HTERT RPE-1 (cell line): Measurements from ENCODE around the gene MED14.
"Not testable (repeated sequence)": the region's sequence is repeated elsewhere in the genome, so short reads cannot be mapped to it uniquely, and the experiment has no call there.

Experiments used
- in situ Hi-C: fragments of 300-500 bp; cut with MboI; formaldehyde crosslinking; loops from 4 replicates; pipeline ENCODE4 v1.14.3; 2020; ENCODE audit warnings: low sequenced_read_pairs

MED14 gene

DNA sequence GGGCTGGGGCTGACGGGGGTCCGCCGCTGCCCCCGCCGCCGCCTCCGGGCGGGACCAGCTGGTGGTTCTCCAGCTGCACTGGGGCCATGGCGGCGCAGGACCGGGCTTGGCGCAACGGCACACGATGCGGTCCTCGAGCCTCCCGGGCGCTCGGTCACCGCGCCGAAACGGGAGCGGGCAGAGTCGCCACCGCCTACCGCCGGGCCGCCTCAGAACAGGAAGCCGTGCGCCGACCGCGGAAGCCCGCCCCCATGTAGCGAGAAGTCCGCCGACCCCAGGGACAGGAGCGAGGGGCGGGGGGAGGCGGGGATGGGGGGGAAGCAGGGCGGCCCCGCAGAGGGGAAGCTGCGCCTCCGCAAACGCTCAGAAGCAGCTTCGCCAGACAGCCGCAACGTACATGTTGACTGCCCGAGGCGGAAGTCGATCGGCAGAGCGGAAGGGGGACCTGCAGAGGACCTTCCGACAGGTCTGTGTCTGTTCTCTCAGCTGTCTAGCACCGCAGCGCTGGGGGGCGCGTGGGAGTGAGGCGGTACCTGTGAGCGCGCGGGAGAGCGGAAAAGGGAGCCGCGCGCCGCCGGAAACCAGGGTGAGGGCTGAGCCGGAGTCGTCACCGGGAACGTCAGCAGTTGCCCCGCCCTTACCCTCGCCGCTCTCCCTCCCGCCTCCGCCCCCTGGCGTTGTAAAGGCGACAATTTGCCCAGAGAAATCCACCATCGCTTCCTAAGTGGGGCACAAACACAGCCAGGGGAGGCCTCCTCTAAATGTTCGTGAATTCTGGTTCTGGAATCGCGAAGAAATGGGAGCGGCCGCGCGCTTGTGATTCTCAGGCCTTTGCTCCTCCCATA is at the start of gene MED14:
TSS of gene MED14 (minus strand) at position 218 of the 845 bp plus-strand sequence. CDS start at position 88, 130 bp downstream.
- in situ Hi-C loops: no loop called here

DNA sequence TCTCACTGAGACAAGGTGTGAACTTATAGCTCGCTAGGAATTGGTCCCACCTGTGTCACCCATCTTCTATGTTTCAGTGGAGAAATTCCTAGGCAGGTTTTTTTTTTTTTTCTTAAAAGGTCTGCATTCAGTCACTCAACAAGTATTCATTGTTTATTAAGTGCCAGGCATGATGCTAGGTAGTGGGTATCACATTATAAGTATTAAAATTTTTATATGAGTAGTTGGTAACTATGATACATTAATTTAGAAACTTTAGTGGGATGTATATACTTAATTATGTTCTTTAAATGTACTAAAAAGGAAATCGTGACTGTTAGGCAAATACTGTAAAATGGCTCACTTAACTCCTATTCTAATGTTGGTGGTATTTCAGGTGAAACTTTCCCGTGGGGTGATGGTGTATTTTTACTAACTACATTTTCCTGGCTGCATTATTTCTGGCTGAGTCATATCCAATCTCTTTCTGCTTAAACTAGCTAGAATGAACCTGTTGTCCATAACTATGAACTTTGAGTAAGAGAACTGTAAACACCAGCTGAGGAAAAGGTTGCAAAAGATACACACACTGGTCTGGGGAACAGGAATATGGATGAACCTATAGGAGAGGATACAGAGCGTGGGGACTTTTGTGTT is 49.3 kb upstream of the MED14 start:
- in situ Hi-C loops: no loop called here

DNA sequence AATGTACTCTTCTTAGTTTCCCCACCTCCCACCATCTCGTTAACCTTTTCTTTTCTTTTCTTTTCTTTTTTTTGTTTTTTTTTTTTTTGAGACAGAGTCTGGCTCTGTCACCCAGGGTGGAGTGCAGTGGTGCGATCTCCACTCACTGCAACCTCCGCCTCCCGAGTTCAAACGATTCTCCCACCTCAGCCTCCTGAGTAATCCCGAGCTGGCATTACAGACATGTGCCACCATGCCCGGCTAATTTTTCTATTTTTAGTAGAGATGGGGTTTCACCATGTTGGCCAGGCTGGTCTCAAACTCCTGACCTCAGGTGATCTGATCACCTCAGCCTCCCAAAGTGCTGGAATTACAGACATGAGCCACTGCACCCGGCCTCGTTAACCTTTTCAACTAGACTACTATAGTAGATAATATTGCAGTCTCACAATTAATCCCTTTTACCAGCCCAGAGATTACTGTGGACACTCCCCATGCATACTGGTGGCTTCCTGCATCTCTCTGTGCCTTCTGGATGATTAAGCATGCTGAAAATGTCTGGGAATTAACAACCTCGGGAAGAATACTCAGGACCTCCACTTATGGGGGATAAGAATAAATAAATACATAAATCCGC is 47.4 kb upstream of the MED14 start:
- in situ Hi-C loops: not testable (repeated sequence)

DNA sequence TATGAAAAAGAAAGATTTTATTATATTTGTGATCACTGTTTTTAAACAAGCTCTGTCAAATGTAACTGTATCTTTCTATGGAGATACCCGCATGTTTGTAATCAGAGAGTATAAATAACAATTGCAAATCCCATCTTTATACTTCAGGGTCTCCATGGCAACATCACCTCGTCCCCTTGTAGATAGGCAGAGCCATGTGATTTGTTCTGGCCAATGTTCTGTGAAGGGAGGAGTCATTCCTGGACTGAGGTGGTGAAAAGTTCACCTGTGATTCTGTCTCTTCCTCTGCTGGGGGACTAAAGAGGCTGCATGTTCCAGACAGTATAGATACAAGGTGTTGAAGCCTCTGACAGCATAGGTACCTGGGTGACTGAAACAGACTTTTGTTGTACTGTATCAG is 45.6 kb upstream of the MED14 start:
- in situ Hi-C loops: no loop called here

DNA sequence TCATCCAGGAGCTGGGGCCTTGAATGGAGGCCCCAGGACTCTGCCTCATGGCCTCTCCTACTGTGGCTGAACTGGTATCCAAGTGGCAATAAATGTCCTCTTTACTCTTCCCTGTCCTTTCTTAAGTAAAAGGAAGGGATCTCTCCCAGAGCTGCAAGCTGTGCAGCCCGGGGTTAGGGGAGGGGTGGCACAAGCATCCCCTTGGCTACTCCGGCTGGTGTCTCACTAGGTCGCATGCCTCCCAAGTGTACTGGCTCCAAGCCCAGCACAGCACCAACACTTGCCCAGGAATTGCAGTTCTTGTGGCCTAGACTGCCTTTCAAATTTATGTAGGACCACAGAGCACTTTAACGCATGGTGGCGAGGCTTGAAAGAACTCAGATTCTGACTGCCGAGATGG is 44.7 kb upstream of the MED14 start:
- in situ Hi-C loops: no loop called here

DNA sequence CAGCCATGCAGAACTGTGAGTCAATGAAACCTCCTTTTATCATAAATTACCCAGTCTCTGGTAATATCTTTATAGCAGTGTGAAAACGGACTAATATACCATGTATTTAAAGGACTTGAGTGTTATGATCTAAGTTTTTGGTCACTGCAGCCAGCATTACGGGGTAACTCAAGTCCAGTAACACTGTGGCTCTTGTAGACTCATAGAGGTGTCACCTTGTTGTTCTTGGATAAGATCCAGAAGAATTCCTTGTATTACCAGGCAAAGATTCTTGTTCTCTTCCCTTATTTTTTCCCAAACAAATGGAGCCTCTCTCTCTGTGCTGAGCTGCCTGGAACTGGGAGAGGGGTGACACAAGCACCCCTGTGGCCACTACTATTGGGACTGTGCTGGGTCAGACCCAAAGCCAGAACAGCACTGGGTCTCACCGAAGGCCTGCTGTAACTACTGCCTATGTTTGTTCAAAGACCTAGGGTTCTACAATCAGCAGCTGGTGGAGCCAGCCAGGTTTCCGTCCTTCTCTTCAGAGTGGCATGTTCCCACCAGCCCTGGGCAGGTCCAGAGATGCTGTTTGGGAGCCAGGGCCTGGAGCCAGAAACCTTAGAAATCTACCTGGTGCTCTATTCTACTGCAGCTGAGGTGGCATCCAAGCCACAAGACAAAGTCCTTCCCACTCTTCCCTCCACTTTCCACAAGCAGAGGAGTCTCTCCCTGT is 43.7 kb upstream of the MED14 start:
- in situ Hi-C loops: no loop called here

DNA sequence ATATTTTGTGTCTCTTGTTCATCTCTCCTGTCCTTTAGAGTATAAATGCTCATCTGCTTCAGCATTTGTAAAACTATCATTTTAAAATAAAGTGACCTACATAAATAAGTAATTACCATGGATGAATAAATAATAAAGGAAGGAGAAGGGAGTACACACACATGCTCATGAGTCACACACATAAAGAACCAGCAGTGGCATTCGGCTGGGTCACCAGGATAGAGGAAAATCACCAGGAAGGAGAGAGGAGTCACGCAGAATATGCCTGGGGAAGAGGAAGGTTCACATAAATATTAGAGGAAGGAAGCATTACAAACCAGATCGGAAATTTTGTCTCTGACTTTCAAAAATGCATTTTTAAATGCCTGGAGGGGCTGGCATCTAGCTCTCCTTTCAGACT is 38.5 kb upstream of the MED14 start:
- in situ Hi-C loops: no loop called here

DNA sequence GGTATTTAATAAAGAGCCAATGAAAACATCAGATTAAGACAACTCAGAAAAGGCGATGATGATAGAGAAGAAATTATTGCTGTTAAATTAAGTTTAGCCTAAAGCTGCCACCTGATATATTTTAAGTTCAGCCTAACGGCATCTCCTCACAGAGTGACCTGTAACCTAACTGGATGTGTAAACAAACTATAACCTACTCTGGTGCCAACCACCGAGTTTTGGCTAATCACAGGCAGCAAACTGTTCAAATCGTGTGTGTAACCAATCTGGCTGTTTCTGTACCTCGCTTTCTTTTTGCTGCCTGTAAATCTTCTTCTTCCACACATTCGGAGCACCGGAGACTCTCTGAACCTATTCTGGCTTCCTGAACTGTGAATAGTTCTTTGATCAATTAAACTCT is 37.8 kb upstream of the MED14 start:
- in situ Hi-C loops: no loop called here

DNA sequence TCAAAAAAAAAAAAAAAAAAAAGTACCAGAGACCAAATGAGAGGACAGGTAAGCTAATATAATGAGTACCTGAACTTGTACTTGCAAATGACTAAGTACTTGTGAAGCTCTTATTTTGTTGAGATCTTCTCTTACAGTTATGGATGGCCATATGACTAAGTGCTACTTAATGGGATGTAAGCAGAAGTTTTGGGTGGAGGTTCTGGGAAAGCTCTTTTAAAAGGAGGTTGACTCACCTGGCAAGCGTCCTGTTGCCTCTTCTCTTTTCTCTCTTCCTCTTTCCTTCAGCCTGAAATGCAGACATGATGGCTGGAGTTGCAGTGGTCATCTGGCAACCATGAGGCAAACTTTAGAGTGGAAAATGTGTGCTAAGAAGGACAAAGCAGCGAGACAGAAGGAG is 36.9 kb upstream of the MED14 start:
- in situ Hi-C loops: no loop called here

DNA sequence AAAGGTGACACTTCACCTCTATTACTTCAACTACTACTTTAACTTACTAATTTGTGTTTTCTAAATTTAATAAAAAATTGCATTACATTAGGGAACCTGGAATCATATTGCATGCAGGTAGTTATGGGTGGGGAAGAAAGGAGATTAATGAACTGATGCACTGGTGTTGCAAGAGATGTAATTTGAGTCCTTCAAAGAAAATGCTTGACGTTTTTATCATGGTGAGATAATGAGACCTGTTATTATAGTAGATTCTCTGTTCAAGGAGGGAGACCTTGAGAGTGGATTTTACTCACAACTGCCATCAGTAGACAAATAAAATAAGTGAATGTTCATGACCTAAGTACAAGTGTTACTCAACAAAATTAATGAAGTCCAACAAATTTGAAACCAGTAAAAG is 26.4 kb upstream of the MED14 start:
- in situ Hi-C loops: no loop called here

DNA sequence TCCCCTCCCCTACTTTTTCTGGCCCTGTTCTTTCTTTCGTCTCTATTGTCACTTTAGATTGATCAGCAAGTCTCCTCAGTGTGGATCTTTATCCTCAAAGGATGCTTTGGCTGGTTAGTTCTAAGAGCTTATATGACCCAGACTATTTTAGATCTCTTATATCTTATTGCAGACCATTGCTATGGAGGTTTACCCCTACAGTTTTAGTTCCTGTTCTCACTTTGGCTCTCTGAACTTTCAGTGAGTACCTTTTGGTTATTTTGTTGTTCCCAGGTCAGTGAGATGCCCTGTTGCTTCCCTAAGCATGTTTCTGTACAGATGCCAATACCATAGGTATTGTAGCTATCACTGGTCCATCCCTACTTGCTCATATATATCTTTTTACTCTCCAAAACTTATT is 24.0 kb upstream of the MED14 start:
- in situ Hi-C loops: no loop called here

DNA sequence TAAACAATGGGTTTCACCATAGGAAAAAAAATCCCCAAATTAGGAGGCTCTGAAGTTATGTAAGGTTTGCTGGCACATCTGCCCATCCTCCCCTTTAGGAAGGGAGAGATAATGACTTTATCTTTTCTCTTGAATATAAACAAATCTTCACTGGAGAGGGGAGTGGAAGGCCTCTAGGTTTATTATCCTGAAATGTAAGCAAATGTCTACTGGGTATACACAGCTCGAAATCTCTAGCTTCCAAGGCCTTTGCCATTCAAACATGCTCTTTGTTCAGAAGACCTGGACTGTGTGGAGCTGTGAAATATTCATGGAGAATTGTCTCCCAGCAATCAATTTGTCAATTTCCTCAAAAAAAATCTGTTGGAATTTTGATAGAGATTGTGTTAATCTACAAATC is 21.7 kb upstream of the MED14 start:
- in situ Hi-C loops: no loop called here

DNA sequence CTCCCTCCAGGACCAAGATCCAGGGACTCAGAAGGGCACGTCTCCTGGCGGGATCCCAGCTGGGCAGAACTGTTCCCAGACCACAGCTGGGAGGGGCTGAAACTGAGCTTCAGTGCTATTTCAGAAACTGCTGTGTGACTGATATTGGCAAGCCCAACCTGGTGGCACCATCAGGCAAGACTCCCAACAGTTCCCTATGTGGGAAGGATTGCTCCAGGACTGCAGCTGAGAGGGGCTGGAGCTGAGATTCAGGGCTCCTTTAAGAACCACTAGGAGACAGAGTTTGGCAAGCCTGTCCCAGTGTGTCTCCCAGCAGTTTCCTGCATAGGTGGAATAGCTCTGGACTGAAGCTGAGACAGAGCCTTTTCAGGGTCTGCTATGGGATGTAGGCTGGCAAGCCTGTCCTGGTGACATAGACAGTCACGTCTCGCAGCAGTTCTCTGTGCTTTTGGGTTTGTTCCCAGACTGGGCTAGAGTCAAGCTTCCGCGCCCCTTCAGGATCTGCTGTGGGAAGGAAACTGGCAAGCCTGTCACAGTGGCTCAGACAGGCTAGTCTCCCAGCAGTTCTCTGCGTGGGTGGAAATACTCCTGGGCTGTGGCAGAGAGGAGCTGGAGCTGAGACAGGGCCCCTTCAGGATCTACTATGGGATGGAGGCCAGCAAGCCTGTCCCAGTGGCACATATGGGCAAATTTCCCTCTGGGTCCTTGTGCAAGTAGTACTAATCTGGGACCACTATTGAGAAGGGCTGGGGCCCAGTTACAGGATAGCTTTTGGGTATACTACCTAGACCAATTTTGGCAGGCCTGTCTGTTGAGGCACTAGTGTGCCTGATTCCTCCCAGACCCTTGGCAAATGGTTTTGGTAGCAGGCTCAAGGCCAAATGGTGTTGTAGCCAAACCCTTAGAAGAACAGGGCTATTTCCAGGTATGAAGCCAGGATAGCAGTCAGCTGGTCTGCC is 20.2 kb upstream of the MED14 start:
- in situ Hi-C loops: no loop called here

DNA sequence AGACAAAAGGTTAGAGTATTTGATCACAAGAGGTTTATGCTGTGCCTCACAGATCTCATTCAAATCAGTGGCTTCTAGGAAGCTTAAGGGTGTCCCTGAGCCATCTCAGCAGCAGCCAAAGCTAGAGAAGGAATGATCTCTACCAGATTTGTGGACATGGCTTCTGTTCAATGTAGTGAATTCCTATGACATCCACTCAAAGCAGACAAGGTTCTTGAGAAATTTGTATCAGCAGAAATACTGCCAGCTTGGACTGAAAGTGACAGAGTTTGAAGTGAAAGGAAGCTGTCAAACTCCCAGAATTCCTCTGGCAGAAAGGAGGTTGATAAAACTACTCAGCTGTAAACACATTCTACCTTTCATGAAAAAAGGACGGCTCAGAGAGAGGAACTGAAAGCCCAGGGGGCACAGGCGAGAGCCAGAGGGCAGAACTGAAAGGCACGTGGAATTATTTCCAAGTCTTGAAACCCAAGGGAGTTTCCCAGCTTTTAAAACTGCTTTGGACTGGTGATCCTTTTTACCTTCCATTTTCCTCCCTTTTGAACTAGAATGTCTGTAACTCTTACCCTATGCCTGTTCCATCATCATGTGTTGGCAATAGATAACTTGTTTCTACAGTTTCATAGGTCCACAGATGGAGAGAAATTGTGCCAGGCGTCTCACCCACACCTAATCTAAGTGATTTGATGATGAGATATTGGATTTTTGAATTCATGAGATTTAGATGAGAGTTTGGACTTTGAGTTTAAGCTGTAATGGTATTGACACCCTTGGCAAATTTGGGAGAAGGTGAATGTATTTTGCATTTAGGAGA is 14.5 kb upstream of the MED14 start:
- in situ Hi-C loops: no loop called here

DNA sequence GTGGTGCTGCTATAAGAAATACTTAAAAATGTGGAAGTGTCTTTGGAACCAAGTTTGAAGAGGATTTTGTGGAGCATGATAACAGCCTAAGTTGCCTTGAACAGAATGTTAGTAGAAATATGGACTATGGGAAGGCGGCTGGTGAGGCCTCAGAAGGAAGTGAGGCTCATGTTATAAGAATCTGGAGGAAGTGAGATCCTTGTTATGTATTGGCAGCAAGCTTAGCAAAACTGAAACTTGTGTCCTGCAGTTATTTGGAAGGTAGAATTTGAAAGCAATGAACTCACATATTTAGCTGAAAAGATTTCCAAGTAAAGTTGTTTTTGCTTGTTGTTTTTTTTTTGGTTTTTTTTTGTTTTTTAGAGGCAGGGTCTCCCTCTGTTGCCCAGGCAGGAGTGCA is 13.6 kb upstream of the MED14 start:
- in situ Hi-C loops: no loop called here

DNA sequence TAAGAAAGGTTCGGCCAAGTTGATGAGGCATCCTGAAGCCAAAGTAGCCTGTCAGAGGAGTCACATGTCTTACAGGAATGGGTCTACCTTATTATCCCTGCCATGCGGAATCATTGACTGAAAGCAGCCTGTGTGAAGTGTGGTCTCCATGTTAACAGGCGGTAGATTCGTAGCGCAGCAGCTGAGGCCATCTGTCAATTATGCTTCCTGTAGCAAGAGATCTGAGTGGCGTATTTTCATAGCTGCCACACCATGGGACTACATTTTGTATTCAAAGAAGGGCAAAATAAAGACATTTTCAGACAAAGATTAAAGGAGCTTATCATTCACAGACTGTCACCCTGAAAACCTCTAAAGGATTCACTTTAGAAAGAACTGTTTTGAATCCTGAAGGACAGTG is 11.2 kb upstream of the MED14 start:
- in situ Hi-C loops: no loop called here

DNA sequence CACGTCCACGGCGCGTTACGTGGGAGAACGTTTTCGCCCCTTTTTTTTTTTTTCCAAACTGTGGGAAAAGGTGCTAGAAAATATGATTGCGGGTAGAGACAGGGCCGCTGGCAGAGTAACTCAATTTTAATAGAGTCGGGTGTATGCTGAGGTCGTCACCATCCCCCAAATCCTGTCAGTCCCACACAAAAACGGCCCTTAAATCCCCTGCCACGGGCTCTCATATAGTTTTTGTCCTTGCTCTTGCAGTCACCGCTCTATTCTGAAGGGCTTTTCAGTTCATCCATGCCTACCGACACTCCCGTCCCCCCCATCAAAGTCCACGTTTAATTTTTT is 796 bp upstream of the MED14 start:
- in situ Hi-C loops: no loop called here

DNA sequence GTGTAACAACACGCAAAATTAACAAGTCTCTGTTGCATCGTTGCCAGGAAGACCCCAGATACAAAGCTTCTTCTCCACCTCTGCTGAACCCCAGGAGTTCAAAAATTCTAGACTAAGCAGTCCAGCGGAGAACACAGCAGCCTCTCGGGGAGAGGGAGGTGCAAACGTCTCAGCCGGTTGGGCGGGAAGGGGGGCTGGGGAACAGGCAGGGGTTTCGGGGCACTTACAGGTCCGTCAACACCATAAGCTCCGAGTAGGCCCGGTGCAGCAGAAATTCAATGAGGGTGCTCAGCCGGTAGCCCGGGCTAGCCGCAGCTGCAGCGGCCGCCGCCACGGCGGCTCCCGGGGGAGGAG is 394 bp downstream of the MED14 start:
- in situ Hi-C loops: no loop called here

DNA sequence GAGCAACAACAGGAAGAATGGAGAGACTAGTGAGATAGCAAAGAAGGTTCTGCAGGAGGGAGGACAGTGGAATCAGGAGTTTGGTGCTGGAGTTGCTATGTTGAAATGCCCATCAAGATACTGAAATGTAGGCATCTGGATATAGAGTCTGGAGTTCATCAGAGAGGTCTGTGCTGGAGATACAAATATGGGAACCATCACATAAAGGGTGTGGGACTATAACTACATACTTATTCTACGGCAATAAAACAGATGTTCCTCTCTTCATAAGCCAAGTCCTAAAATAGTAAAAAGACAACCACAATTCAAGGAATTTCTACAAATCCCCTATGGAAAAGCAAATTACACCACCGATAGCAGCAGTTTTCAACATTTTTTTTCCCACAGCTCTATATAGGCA is 1.6 kb downstream of the MED14 start:
- in situ Hi-C loops: no loop called here

DNA sequence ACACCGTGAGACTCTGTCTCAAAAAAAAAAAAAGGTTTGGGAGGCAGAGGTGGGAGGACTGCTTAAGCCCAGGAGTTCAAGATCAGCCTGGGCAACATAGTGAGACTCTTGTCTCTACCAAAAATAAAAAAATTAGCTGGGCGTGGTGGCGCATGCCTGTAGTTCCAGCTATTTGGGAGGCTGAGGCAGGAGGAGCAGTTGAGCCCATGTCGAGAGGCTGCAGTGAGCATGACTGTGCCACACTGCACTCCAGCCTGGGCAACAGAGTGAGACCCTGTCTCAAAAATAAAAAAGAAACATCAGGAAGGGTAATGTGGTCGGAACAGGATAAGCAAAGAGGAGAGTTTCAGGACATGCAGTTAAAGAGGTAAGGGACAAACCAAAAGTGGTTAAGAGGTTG is 2.8 kb downstream of the MED14 start:
- in situ Hi-C loops: not testable (repeated sequence)
